Measurements from ENCODE around the gene GARIN5A.
"Not testable (repeated sequence)": the region's sequence is repeated elsewhere in the genome, so short reads cannot be mapped to it uniquely, and the experiment has no call there.

GARIN5A gene

GRCh38 chr19:50458396-50459066 is 18.1 kb downstream of the GARIN5A start:
- DNase-seq (ENCODE audit: low read depth): no peak
- Histone ChIP-seq H3K4me3 (ENCODE audit: low read length) (no peak overlapping the region), H3K4me1 (ENCODE audit: control insufficient read depth, insufficient read depth, low read length) (no peaks in the 10 kb centered on the region), H3K36me3 (ENCODE audit: control insufficient read depth, insufficient read depth, low read length, severe bottlenecking) (no peaks in the 10 kb centered on the region), H3K9me3 (ENCODE audit: control insufficient read depth, low read length) (no peaks in the 10 kb centered on the region), H3K9ac (ENCODE audit: low read length) (no peak overlapping the region), H3K27me3 (replicated peaks; ENCODE audit: control insufficient read depth, insufficient read depth, low read length) (peaks cover 16% of the 10 kb centered on the region)

- DNase-seq (ENCODE audit: low read depth): no peak
Observed at GRCh38 chr19:50457300-50457699, 19.3 kb downstream of the GARIN5A start.

GRCh38 chr19:50455992-50456391 is 20.7 kb downstream of the GARIN5A start:
- H3K9me3 ChIP-seq (ENCODE audit: control insufficient read depth, low read length): no peaks in the 10 kb centered on the region
- H3K36me3 ChIP-seq (ENCODE audit: control insufficient read depth, insufficient read depth, low read length, severe bottlenecking): no peaks in the 10 kb centered on the region
- no peak for DNase-seq (ENCODE audit: low read depth)
- no peak overlapping the region for H3K9ac ChIP-seq (ENCODE audit: low read length)
- peaks cover 26% of the 10 kb centered on the region for H3K27me3 ChIP-seq (replicated peaks; ENCODE audit: control insufficient read depth, insufficient read depth, low read length)
- H3K4me3 ChIP-seq (ENCODE audit: low read length): no peak overlapping the region
- H3K4me1 ChIP-seq (ENCODE audit: control insufficient read depth, insufficient read depth, low read length): no peaks in the 10 kb centered on the region

More at GRCh38 chr19:50457300-50457699, 19.3 kb downstream of the GARIN5A start:
- Histone ChIP-seq H3K4me1 (ENCODE audit: control insufficient read depth, insufficient read depth, low read length) (no peaks in the 10 kb centered on the region), H3K27me3 (replicated peaks; ENCODE audit: control insufficient read depth, insufficient read depth, low read length) (peaks cover 20% of the 10 kb centered on the region), H3K9ac (ENCODE audit: low read length) (no peak overlapping the region), H3K4me3 (ENCODE audit: low read length) (no peak overlapping the region), H3K36me3 (ENCODE audit: control insufficient read depth, insufficient read depth, low read length, severe bottlenecking) (no peaks in the 10 kb centered on the region), H3K9me3 (ENCODE audit: control insufficient read depth, low read length) (no peaks in the 10 kb centered on the region)

GRCh38 chr19:50453243-50453642 is 23.4 kb downstream of the GARIN5A start:
- H3K36me3 ChIP-seq (ENCODE audit: control insufficient read depth, insufficient read depth, low read length, severe bottlenecking): no peaks in the 10 kb centered on the region

GRCh38 chr19:50451223-50451534 is 25.5 kb downstream of the GARIN5A start:
- no peak overlapping the region for H3K4me3 ChIP-seq (ENCODE audit: low read length)
- no peaks in the 10 kb centered on the region for H3K36me3 ChIP-seq (ENCODE audit: control insufficient read depth, insufficient read depth, low read length, severe bottlenecking)
- DNase-seq (ENCODE audit: low read depth): no peak
- no peak overlapping the region for H3K9ac ChIP-seq (ENCODE audit: low read length)
- H3K4me1 ChIP-seq (ENCODE audit: control insufficient read depth, insufficient read depth, low read length): no peaks in the 10 kb centered on the region
- peaks cover 26% of the 10 kb centered on the region for H3K27me3 ChIP-seq (replicated peaks; ENCODE audit: control insufficient read depth, insufficient read depth, low read length)
- no peaks in the 10 kb centered on the region for H3K9me3 ChIP-seq (ENCODE audit: control insufficient read depth, low read length)

More at GRCh38 chr19:50453243-50453642, 23.4 kb downstream of the GARIN5A start:
- H3K27me3 ChIP-seq (replicated peaks; ENCODE audit: control insufficient read depth, insufficient read depth, low read length): peaks cover 36% of the 10 kb centered on the region
- DNase-seq (ENCODE audit: low read depth): no peak
- no peaks in the 10 kb centered on the region for H3K4me1 ChIP-seq (ENCODE audit: control insufficient read depth, insufficient read depth, low read length)
- no peak overlapping the region for H3K4me3 ChIP-seq (ENCODE audit: low read length)
- H3K9me3 ChIP-seq (ENCODE audit: control insufficient read depth, low read length): no peaks in the 10 kb centered on the region
- no peak overlapping the region for H3K9ac ChIP-seq (ENCODE audit: low read length)

- Histone ChIP-seq H3K9ac (ENCODE audit: low read length) (no peak overlapping the region), H3K9me3 (ENCODE audit: control insufficient read depth, low read length) (no peaks in the 10 kb centered on the region), H3K4me1 (ENCODE audit: control insufficient read depth, insufficient read depth, low read length) (no peaks in the 10 kb centered on the region), H3K27me3 (replicated peaks; ENCODE audit: control insufficient read depth, insufficient read depth, low read length) (peaks cover 20% of the 10 kb centered on the region), H3K4me3 (ENCODE audit: low read length) (no peak overlapping the region), H3K36me3 (ENCODE audit: control insufficient read depth, insufficient read depth, low read length, severe bottlenecking) (no peaks in the 10 kb centered on the region)
- DNase-seq (ENCODE audit: low read depth): no peak
Observed at GRCh38 chr19:50450369-50451222, 26.1 kb downstream of the GARIN5A start.

- H3K9me3 ChIP-seq (ENCODE audit: control insufficient read depth, low read length): no peaks in the 10 kb centered on the region
- no peak overlapping the region for H3K4me3 ChIP-seq (ENCODE audit: low read length)
- no peaks in the 10 kb centered on the region for H3K36me3 ChIP-seq (ENCODE audit: control insufficient read depth, insufficient read depth, low read length, severe bottlenecking)
- peaks cover 20% of the 10 kb centered on the region for H3K27me3 ChIP-seq (replicated peaks; ENCODE audit: control insufficient read depth, insufficient read depth, low read length)
- no peak for DNase-seq (ENCODE audit: low read depth)
- no peaks in the 10 kb centered on the region for H3K4me1 ChIP-seq (ENCODE audit: control insufficient read depth, insufficient read depth, low read length)
- no peak overlapping the region for H3K9ac ChIP-seq (ENCODE audit: low read length)
Observed at GRCh38 chr19:50449236-50449899, 27.3 kb downstream of the GARIN5A start.

- no peak overlapping the region for H3K9ac ChIP-seq (ENCODE audit: low read length)
- H3K4me3 ChIP-seq (ENCODE audit: low read length): no peak overlapping the region
- no peaks in the 10 kb centered on the region for H3K4me1 ChIP-seq (ENCODE audit: control insufficient read depth, insufficient read depth, low read length)
- no peaks in the 10 kb centered on the region for H3K36me3 ChIP-seq (ENCODE audit: control insufficient read depth, insufficient read depth, low read length, severe bottlenecking)
- peaks cover 16% of the 10 kb centered on the region for H3K27me3 ChIP-seq (replicated peaks; ENCODE audit: control insufficient read depth, insufficient read depth, low read length)
- DNase-seq (ENCODE audit: low read depth): no peak
- H3K9me3 ChIP-seq (ENCODE audit: control insufficient read depth, low read length): no peaks in the 10 kb centered on the region
Observed at GRCh38 chr19:50447750-50448149, 28.9 kb downstream of the GARIN5A start.

GRCh38 chr19:50447053-50447452 is 29.6 kb downstream of the GARIN5A start:
- no peaks in the 10 kb centered on the region for H3K4me1 ChIP-seq (ENCODE audit: control insufficient read depth, insufficient read depth, low read length)

GRCh38 chr19:50444059-50444458 is 32.6 kb downstream of the GARIN5A start:
- no peaks in the 10 kb centered on the region for H3K27me3 ChIP-seq (replicated peaks; ENCODE audit: control insufficient read depth, insufficient read depth, low read length)
- no peaks in the 10 kb centered on the region for H3K36me3 ChIP-seq (ENCODE audit: control insufficient read depth, insufficient read depth, low read length, severe bottlenecking)
- H3K9ac ChIP-seq (ENCODE audit: low read length): no peak overlapping the region
- H3K4me1 ChIP-seq (ENCODE audit: control insufficient read depth, insufficient read depth, low read length): no peaks in the 10 kb centered on the region
- no peaks in the 10 kb centered on the region for H3K9me3 ChIP-seq (ENCODE audit: control insufficient read depth, low read length)
- DNase-seq (ENCODE audit: low read depth): no peak
- H3K4me3 ChIP-seq (ENCODE audit: low read length): no peak overlapping the region

More at GRCh38 chr19:50447053-50447452, 29.6 kb downstream of the GARIN5A start:
- DNase-seq (ENCODE audit: low read depth): no peak
- Histone ChIP-seq H3K36me3 (ENCODE audit: control insufficient read depth, insufficient read depth, low read length, severe bottlenecking) (no peaks in the 10 kb centered on the region), H3K27me3 (replicated peaks; ENCODE audit: control insufficient read depth, insufficient read depth, low read length) (peaks cover 16% of the 10 kb centered on the region), H3K9me3 (ENCODE audit: control insufficient read depth, low read length) (no peaks in the 10 kb centered on the region), H3K4me3 (ENCODE audit: low read length) (no peak overlapping the region), H3K9ac (ENCODE audit: low read length) (no peak overlapping the region)

- not testable (repeated sequence) for H3K4me1 ChIP-seq (ENCODE audit: control insufficient read depth, insufficient read depth, low read length); H3K9me3 ChIP-seq (ENCODE audit: control insufficient read depth, low read length); H3K9ac ChIP-seq (ENCODE audit: low read length); DNase-seq (ENCODE audit: low read depth); H3K36me3 ChIP-seq (ENCODE audit: control insufficient read depth, insufficient read depth, low read length, severe bottlenecking); H3K4me3 ChIP-seq (ENCODE audit: low read length)
- peaks cover 26% of the 10 kb centered on the region for H3K27me3 ChIP-seq (replicated peaks; ENCODE audit: control insufficient read depth, insufficient read depth, low read length)
Observed at GRCh38 chr19:50439130-50439529, 37.5 kb downstream of the GARIN5A start.
